Erythroblast (primary cell): ENCODE measurements around the gene CAVIN2.

ENCODE experiments used
- GATA1 ChIP-seq: IDR thresholded peaks from 2 replicates; pipeline ENCODE4 v1.6.1; 2011; ENCODE audit warnings: low read depth, mild to moderate bottlenecking, control low read depth, low read length, moderate library complexity
- POLR2A ChIP-seq: IDR thresholded peaks from 2 replicates; pipeline ENCODE4 v1.6.1; 2011; ENCODE audit warnings: mild to moderate bottlenecking, low read length

DNA sequence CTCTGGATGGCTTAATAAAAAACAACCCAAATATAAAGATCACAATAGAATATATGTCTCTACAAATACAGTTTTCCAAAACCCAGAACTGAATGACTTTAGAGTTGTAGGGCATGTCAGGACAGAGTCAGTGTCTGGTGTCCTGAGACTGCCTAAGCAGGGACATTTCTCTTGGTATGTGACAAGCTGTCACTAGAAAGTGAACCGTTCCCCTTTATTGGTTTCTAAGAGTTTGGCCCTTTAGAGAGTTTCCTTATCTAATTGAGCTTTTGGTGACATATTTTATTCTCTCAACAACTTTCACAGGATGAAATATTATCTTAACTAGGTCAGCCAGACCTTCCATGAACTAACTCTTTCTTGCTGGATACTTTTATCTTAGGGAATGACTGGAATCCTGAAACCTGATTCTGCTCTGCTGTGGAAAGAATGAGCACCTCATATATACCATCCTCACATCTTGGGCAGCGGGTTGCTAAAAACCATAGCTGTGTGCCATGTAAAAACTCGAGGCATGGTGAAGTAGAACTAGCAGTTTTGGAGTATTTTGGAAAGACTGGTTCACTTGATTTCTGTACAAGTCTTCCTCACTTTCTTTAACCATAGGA lies 54.8 kb downstream of the CAVIN2 start:
- TF ChIP-seq POLR2A = no peak
- TF ChIP-seq GATA1 = no peak
